Astrocyte of the hippocampus (primary cell): ENCODE measurements around the gene CLIC4.

ENCODE experiments used
- DNase-seq: peaks from one replicate; pipeline ENCODE4 v3.0.0; 2011; ENCODE audit warnings: low read depth, low spot score

The CLIC4 gene

GRCh38 chr1:24859063-24860010, 114.1 kb downstream of the CLIC4 start:
- DNase-seq: no peak

GRCh38 chr1:24860841-24861240, 115.6 kb downstream of the CLIC4 start:
- DNase-seq: no peak

GRCh38 chr1:24861821-24862727, 116.8 kb downstream of the CLIC4 start:
- peak; percentile 25 for DNase-seq

- DNase-seq: no peak
Observed at GRCh38 chr1:24862775-24863483, 117.7 kb downstream of the CLIC4 start.

GRCh38 chr1:24864370-24864777, 119.1 kb downstream of the CLIC4 start:
- DNase-seq: no peak

- no peak for DNase-seq
Observed at GRCh38 chr1:24865168-24865567, 119.9 kb downstream of the CLIC4 start.

GRCh38 chr1:24865587-24865986, 120.3 kb downstream of the CLIC4 start:
- DNase-seq: no peak

GRCh38 chr1:24866211-24867083, 121.2 kb downstream of the CLIC4 start:
- DNase-seq: no peak

GRCh38 chr1:24867084-24867870, 122.0 kb downstream of the CLIC4 start:
- no peak for DNase-seq

- DNase-seq: no peak
Observed at GRCh38 chr1:24868016-24868875, 123.0 kb downstream of the CLIC4 start.

GRCh38 chr1:24870551-24871195, 125.4 kb downstream of the CLIC4 start:
- DNase-seq: no peak

GRCh38 chr1:24871306-24871901, 126.2 kb downstream of the CLIC4 start:
- no peak for DNase-seq

- DNase-seq: no peak
Observed at GRCh38 chr1:24872061-24872850, 127.0 kb downstream of the CLIC4 start.

- DNase-seq: no peak
Observed at GRCh38 chr1:24873148-24873547, 127.9 kb downstream of the CLIC4 start.

- DNase-seq: no peak
Observed at GRCh38 chr1:24874056-24874455, 128.8 kb downstream of the CLIC4 start.

- no peak for DNase-seq
Observed at GRCh38 chr1:24874611-24875234, 129.5 kb downstream of the CLIC4 start.

GRCh38 chr1:24875257-24875656, 130.0 kb downstream of the CLIC4 start:
- DNase-seq: no peak
